OCI-LY3 (cell line): ENCODE measurements around the gene NUMA1.

Experiments used
- EZH2phosphoT487 ChIP-seq: fragments of 200-600 bp; shearing (Covaris generic); IDR thresholded peaks from 2 replicates; pipeline ENCODE4 v1.6.1; 2018; ENCODE audit warnings: antibody characterized with exemption, mixed run types, low read depth
- TF ChIP-seq, protein P1 (sequence below): fragments of 200-600, 300-600 bp; sonication (generic); IDR thresholded peaks from 2 replicates; pipeline ENCODE4 v1.5.1; 2014; ENCODE audit warnings: antibody characterized with exemption, low read length, low read depth

DNA sequence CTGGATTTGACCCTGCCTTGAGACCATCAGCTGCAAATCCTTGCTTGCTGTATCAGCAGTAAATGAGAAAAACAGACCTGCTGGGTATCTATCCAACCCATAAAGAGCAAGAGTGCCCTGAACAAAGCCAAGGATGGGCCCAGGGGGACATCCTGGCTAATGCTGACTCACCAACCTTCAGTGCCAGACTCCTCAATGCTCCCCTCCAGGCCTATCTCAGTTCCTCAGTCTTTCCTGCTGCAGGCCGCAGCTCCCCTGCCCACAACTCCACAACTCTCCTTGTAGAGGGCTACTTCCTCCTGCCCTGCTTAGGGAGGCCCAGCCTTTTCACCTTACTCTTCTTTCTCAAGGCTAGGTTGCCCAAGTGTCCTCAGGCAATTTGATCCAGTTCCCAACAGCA, 20.1 kb upstream of the NUMA1 start:
- TF ChIP-seq, protein P1, sequence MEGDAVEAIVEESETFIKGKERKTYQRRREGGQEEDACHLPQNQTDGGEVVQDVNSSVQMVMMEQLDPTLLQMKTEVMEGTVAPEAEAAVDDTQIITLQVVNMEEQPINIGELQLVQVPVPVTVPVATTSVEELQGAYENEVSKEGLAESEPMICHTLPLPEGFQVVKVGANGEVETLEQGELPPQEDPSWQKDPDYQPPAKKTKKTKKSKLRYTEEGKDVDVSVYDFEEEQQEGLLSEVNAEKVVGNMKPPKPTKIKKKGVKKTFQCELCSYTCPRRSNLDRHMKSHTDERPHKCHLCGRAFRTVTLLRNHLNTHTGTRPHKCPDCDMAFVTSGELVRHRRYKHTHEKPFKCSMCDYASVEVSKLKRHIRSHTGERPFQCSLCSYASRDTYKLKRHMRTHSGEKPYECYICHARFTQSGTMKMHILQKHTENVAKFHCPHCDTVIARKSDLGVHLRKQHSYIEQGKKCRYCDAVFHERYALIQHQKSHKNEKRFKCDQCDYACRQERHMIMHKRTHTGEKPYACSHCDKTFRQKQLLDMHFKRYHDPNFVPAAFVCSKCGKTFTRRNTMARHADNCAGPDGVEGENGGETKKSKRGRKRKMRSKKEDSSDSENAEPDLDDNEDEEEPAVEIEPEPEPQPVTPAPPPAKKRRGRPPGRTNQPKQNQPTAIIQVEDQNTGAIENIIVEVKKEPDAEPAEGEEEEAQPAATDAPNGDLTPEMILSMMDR, result no peak
- no peak for TF ChIP-seq EZH2phosphoT487
